Astrocyte (in vitro differentiated cells and primary cell): Measurements from ENCODE around the gene SMOC1.

Source experiments
- EZH2 ChIP-seq: IDR thresholded peaks from 2 replicates; pipeline ENCODE4 v1.6.1; 2012; ENCODE audit warnings: mild to moderate bottlenecking, low read length, inconsistent platforms; ENCODE audit not compliant: insufficient read depth
- TF ChIP-seq, protein P1 (sequence below): IDR thresholded peaks from 2 replicates; pipeline ENCODE4 v1.5.1; 2011; ENCODE audit warnings: low read depth, mild to moderate bottlenecking, inconsistent platforms, low read length, moderate library complexity; ENCODE audit not compliant: insufficient read depth

DNA sequence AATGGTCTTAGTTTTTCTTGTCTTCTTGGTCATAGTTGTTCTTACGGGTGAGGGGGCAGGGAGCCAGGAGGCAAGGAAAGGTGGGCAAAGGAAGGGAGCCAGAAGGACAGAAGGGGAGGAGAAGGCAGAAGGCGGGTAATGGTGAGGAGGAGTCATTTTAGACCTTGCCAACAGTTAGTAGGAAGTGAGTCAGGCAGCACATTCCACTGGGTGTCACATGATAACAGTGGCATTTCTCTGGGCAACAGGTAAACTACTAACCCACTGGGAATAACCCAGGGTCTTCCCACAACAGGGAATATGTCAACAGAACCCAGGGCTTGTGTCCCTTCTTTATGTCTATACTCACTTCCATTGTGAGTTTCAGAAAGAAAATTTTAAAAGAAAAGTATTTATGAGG is 181.9 kb downstream of the SMOC1 start:
- TF ChIP-seq, protein P1, sequence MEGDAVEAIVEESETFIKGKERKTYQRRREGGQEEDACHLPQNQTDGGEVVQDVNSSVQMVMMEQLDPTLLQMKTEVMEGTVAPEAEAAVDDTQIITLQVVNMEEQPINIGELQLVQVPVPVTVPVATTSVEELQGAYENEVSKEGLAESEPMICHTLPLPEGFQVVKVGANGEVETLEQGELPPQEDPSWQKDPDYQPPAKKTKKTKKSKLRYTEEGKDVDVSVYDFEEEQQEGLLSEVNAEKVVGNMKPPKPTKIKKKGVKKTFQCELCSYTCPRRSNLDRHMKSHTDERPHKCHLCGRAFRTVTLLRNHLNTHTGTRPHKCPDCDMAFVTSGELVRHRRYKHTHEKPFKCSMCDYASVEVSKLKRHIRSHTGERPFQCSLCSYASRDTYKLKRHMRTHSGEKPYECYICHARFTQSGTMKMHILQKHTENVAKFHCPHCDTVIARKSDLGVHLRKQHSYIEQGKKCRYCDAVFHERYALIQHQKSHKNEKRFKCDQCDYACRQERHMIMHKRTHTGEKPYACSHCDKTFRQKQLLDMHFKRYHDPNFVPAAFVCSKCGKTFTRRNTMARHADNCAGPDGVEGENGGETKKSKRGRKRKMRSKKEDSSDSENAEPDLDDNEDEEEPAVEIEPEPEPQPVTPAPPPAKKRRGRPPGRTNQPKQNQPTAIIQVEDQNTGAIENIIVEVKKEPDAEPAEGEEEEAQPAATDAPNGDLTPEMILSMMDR, result no peak
- TF ChIP-seq EZH2, result no peak
